HG03469 (cell line): Measurements from ENCODE around the gene THOC6.

Experiments
- ATAC-seq: cut with Tn5 transposase; IDR thresholded peaks from one replicate; pipeline ENCODE4 v1.9.1; 2021; ENCODE audit warnings: mild to moderate bottlenecking, moderate library complexity, moderate number of reproducible peaks; ENCODE audit not compliant: unreplicated experiment

The THOC6 gene

DNA sequence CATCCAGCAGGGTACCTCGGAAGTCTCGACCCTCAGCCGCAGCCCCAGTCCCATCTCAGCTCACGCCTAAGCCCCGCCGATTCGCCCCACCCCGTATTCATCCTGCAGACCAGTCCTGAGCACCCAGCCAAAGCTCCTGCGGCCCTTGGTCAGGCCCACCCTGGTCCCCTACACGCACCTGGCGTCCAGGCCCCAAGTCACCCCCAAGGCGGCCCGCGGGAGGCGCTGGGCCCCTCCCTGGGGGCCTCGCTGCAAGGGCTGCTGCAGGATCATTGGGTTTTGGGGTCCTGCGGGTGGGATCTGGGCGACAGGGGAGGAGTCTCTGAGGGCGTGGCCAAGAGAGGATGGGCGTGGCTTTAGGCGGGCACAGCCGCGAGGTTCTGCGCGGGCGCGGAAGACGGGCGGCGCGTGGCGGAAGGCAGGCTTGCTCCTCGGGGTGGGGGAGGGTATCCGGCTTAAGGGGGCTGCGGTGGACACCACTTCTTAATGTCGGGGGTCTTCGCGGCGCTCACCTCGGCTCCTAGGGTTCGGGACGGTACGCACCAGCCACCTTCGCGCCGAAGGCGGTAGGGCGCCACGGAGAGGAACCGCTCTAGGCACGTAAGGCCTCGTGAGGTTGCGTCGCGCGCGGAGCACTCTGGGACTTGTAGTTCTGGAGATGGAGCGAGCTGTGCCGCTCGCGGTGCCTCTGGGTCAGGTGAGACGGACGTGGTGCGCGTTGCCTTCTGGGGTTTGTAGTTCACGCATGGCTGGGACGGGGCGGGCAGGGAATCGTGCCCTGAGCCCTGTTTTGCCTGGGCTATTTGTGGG, at the start of gene THOC6, which contains the start of gene HCFC1R1:
TSS of gene THOC6 (plus strand) at position 367 of the 810 bp plus-strand sequence. CDS start at position 659, 292 bp downstream.
TSS of gene HCFC1R1 (minus strand) at position 274 of the 810 bp plus-strand sequence. CDS start at position 273, 1 bp downstream.
- ATAC-seq, result peak; percentile 68

DNA sequence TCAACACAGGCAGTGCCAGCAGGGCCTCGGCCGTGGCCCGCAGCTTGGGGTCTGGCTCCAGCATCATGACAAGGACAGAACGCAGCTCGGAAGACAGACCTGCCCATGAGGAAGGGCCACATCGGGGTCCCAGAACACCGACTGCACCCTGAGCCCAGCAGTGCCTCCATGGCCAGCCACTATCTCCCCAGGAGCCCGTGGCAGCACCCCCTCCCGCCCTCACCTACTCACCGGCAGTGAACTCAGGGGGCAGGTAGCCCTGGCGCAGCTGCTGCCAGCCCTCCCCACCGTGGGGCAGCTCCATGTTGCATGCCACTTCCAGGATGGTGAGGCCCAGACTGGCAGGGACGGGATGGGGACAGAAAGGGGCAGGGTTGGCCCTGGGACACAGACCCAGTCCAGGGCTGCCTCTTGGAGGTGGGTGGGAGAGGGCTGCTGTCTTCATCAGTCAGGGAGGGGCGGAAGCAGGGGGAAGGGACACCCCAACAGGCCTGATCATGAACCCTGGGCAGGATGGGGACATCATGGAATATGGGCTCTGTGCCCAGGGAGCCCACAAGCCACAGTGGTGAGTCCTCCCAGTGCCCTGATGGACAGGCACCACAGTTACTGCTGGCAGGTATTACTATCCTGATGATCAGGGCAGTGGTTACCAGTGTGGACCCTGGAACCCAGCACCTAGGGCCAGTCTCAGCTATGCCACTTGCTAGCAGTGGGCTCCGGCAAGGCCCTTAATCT, 49.3 kb upstream of the THOC6 start:
- ATAC-seq, result no peak

DNA sequence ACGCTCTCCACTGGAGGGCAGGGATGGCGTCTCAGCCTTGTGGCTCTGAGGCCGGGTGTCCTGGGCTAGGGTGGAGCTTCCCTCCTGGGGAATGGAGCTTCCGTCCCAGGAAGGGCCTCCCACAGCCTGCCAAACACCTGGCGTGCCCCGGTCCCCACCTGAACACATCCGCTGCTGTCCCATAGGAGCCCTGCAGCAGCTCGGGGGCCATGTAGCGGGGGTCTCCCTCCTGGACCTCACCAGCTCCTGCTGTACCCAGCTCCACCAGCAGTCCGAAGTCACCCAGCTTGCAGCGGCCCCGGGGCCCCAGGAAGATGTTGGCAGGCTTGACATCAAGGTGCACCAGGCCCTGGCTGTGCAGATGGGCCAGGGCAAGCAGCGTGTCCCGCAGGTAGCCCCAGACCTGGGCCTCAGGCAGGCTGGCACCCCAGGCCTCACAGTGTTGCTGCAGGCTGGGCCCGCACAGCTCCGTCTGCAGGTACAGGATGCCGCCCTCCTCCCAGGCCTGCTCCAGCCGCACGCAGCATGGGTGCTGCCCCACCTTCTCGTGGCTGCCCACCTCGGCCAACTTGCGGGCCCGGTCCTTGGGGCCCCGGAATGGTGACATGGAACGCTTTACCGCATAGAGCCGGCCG, 48.6 kb upstream of the THOC6 start:
- no peak for ATAC-seq

DNA sequence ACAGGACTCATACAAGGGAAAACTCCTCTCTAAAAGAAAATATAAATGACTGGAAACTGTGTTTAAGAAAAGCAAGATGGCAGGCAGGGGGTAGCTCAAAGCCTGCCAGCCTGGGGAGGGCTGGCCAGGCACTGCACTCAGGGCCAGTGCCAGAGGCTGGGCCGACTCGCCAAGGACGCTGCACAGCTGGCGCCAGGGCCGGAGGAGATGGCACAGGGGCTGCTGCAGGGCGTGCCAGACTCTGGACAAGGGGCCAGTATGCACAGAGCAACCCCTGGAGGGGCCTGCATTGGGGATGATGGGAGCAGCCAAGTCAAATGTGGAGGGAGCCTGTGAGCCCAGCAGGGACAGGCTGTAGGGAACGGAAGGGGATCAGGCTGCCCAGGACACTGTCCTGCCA, 47.6 kb upstream of the THOC6 start:
- no peak for ATAC-seq

DNA sequence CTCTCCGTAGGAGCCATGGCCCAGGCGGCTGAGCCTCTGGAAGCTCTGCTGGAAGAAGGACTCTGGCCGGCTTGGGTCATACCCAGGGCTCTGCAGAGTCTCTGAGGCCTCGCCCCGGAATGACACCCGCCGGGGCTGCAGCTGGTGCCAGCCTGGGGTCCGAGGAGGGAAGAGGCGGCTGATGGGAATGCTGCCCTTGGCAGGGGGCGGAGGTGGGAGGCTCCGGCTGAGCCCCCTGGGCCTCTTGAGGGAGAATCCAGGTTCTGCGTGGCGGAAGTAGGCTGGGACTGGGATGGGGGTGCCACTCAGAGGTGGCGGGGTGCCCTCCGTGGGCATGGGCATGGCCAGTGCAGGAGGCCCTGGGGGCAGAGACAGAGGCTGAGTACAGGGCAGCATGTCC, 47.2 kb upstream of the THOC6 start:
- ATAC-seq, result no peak

DNA sequence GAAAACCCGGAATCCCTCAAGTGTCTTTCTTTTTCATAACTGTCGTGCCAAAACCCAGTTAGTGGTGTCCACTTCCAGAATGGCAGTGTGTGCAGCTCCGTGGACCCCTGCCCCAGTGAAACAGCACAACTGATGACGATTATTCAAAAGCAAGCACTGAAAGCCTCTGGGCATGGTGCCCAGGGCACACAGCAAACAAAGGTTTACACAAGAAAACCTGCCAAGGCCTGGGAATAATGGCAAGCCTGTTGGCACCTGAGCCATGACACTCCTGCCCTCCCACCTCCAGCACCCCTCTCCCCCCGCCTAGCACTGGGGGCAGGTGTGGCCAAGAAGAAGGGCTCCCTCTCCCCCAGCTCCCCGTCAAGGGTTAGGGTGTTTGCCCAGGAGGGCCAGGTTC, 46.4 kb upstream of the THOC6 start:
- no peak for ATAC-seq

DNA sequence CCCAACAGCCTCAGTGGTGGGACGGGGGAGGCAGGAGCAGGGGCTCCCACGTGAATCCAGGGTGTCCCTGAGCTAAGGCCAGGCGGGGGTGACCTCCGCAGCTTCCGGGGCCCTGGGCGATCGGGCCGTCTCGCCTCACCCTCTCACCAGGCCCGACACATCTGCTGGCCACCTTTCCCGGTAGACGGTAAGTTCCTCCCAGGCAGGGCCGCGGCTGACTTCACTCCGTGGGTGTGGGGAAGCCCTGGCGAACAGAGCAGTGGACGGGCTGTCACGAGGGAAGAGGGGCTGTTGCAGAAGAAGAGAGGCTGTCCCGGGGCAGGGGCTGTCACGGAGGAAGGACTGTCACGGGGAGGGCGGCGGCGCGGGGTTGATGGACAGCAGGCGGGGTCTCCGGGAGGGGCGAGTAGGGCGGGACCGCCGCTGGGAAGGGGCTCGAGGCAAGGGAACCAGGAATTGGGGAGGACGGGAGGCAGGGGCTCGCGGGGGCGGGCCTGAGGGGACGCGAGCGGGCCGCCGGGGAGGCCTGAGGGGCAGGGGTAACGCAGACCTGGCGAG, 44.1 kb upstream of the THOC6 start:
- ATAC-seq, result no peak

DNA sequence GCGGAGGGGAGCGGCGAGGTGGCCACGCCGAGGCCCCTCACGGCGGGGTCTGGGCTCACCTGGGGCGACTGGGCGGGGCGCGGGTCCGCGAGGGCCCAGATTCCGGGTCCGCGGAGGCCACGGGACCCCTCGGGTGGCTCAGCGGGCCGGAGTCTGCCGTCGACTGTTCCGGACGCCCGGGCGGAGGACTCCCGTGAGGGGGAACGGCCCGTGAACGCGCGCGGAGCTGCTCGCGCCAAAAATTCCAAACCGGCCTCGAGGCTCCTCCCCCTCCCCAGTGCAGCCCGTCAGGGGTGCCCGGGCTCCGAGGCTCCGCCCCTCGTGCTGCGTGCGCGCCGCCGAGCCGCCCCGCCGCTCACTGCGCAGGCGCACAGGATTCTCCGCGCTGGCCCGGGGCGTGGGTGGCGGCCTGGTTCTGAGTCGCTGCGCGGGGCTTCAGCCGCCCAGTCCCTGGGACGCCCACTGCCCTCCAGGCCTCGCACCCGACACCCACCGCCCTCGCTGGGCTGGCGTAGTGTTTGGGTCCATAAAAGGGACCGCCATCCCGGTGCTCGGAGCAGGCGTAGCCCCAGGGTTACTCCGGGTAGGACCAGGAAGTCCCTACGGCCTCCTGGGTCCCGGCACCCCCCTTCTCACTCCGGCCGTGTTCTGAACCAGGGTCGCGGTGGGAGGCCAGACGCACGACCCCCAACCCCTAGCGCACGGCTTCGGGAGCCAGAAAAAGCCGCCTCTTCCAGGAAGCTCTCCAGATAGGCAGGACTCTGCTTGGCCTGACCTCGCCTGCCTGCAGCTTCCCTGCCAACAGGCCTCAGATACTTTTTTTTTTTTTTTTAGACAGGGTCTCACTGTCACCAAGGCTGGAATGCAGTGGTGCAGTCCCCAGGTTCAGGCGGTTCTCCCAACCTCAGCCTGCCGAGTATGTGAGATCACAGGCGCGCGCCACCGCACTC, 43.3 kb upstream of the THOC6 start, which contains the start of gene PKMYT1:
TSS of gene PKMYT1 (minus strand) at position 220 of the 950 bp plus-strand sequence. CDS start 789 bp downstream, outside the sequence.
- peak; percentile 57 for ATAC-seq

DNA sequence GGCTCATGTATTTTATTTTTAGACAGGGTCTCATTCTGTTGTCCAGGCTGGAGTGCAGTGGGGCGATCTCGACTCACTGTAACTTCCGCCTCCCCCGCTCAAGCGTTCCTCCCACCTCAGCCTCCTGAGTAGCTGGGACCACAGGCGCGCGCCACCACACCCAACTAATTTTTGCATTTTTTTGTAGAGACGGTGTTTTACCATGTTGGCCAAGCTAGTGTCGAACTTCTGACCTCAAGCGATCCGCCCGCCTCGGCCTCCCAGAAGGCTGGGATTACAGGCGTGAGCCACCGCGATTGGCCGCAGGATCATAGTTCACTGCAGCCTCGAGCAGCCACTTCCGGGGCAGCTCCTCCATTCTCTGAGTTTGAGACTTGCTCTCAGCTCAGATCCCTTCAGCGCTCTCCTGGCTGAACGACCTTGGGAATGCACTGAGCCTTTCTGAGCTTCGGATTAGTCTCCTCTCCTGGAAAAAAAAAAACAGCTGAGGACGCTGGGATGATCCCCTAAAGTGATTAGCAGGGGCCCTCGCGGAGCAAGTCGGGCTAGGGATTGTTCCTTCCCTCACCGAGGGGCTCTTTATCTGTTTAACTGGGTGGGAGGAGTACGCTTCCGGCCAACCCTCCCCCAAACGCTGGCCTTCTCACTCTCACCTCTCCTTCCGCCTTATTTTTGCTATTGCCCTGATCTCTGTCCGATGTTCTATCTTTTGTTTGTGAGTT, 42.5 kb upstream of the THOC6 start:
- ATAC-seq, result no peak

DNA sequence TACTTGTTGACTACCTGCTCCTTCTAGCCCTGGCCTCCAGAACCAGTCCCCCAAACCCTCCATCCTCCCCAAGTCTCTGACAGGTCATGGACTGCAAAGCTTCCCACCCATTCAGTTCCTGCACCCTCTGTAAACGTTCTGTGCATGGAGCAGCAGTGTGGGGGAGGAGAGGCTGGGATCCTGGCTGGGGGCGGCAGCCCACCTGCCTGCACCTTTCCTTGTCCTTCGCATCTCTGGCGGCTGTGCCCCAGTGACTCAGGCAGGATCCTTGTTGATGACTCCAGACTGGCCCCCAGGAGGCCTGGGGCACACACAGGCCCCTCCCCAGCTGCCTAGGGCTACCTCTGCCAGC, 42.0 kb upstream of the THOC6 start:
- ATAC-seq, result no peak

DNA sequence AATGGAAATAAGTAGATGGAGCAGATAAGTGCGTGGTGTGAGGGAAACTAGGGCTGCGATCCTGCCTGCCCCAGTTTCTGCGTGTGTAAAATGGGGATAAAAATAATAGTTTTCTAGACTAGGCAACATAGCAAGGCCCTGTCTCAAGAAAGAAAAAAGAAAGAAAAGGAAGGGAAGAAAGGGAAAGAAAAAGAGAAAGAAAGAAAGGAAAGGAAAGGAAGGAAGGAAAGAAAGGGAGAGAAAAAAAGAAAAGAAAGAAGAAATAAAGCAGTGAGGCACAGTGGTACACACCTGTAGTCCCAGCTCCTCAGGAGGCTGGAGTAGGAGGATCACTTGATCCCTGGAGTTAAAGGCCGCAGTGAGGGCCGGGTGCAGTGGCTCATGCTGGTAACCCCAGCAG, 41.4 kb upstream of the THOC6 start:
- no peak for ATAC-seq

DNA sequence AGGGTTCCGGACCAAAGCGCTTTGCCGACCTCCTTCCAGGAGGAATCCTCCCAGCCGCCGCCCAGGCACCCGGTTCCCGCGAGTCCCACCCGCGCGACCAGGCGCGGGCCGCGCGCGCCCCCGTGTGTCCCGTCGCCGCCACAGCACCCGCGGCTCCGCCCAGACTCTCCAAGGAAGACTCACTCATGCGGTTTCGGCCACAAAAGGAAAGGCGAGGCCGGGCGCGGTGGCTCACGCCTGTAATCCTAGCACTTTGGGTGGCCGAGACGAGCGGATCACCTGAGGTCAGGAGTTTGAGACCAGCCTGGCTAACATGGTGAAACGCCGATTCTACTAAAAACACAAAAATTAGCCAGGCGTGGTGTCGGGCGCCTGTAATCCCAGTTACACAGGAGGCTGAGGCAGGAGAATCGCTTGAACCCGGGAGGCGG, 40.1 kb upstream of the THOC6 start:
- ATAC-seq, result no peak

DNA sequence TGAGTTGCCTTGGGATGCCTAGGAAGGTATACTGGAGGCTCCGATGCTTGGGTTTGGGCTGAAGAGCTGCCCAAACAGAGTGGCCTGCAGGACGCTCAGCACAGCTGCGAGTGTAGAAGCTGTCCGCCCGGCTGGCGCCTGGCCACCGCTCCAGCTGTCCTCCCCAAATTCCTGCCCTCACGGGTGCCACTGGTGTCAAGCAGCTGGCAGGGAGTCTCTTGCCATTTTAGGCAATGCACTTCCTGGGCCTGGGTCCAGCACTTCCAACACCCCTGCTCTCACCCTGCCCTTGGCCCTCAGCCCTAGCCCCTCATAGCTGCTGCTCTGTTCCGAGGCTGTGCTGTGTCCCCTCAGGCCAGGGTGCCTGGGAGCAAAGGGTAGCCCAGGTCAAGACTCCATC, 38.4 kb upstream of the THOC6 start:
- ATAC-seq, result no peak

DNA sequence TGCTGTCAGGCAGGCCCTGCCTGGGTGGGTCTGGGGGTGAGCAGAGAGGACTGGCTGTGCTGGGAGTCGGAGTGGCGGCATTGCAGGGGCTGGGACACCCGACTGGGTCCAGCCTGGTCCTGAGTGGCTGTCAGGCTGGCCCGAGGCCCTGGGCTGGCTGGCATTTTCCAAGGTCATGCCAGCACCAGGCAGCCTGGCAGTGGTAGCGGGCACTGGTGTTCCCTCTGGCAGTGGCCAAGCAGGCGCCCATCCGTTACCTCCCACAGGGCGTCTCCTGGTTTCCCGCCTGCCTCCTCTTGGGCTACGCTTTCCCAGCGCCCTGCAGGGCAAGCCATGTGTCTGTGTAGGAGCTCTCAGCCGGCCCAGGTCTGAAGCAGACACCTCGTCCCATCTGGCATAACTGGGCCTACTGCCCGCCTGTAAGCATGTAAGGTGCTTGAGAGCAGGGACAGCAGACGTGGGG, 37.9 kb upstream of the THOC6 start:
- ATAC-seq, result no peak

DNA sequence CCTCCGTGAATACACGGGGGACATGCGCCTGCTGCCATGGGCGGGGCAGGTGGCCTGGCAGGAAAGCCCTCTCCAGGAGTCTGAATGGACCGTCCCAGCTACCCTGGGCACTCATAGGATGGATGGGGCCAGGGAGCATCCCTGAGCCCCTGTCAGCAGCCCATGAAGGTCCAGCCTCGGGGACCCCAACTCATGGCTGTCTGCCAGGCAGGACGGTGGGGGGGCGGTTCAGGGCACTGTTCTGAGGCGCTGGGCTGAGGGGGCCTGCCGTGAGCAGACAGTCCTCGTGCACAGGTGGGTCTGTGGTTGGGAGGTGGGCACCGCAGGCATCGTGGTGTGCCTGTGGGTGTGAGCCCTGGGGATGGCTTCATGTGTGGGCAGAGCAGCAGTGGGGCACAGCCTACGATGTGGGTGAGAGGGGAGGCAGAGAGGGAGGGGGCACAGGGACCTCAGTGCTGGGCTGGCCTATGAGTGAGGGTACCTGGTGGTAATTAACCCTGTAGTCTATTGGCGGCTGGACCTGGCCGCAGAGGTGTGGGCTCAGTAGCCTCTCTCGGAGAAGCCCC, 37.1 kb upstream of the THOC6 start:
- ATAC-seq, result no peak

DNA sequence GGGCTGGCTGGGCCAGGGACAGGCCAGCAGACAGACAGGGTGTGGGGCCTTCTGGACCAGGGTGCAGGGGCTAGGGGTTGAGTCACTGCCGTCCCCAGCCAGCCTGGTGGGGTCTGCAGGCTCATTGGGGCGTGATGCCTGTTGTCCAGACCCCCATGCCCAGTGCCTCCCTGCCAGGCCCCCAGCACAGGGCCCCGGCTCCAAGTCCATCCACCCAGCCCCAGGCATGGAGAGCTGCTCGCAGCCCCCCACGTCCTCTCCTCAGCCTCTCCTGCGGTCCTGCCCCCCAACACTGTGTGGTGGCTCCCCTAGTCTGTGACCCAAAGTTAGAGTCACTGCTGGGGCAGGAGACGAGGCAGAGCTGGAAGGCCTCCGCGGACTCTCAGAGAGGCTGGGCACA, 36.5 kb upstream of the THOC6 start:
- ATAC-seq, result no peak

DNA sequence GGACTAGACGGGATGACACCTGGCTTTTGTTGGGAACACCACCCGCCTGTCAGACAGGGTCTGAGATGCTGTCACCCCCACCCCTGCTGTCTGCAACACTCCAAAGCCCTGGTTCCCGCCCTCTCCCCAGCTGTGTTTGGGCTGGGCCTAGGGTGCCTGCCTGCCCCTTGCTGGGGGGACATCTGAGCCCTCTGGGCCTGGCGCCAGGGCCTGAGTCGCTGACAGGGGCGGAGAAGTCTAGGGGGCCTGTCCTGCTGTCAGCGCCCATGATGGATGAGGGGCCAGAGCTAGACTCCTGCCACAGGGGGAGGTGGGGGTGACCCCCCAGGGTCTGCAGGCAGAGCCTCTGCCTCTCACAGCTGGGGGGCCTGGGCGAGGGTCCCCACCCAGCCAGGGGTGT, 36.0 kb upstream of the THOC6 start:
- ATAC-seq, result no peak

DNA sequence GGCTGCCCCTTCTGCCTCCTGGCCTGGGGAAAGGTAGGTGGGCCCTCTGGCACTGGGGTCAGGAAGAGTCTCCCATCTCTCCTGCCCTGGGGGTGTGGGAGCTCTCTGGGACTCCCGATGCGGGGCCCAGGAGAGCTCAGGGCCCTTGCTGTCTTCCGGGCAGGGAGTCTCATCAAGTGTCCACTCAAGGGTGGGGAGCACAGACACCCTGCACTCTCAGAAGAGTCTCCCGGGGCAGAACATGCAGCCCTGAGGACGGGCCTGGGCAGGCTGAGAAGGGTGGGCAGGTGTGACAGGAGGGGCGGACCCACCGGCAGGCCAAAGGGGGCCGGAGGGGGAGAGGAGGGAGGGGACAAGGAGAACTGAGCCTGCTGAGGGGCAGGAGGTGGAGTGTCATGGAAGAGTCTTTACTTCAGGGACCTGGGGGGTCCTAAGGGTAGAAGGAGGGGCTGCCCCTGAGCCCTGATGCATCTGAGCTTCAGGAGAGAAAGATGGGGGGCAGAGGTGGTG, 35.2 kb upstream of the THOC6 start:
- ATAC-seq, result no peak

DNA sequence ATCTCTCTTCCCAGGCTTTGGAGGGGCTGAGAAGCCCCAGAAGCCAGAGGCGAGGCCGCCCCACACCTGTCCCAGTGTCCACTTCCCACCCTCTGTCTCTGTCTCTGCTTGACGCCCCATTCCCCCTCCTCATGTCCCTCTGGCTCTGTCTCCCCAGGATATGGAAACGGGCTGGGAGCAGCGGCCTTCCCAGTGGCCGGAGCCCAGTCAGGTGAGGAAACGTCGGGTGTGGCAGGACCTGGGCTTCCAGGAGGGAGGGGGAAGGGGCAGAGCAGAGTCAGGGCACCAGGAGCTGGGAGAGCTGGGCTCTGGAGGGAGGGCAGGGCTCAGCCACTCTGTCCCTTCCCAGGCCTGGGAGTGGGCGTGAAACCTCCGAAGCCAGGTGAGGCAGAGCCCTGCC, 32.9 kb upstream of the THOC6 start:
- no peak for ATAC-seq
